Muscle of back (tissue), 11 donors: Measurements from ENCODE around the gene BTBD16. TPM values are rescaled to one million over a fixed set of nuclear protein-coding genes. Genes with fewer than 3 reads are reported as not detected.

ENCODE experiments used
- DNase-seq, 3 donors: peaks; one replicate each; pipeline versions ENCODE4 v3.0.0 to v3.0.0-alpha.2; 2013
- polyA plus RNA-seq, 10 donors: library from polyadenylated mRNA; unstranded; fragments of 120-200 nt; gene quantifications; one replicate each; pipeline ENCODE4 v1.2.1, GENCODE V29; 2013; ENCODE audit not compliant: insufficient read length in 10 of 10

BTBD16 gene
- polyA plus RNA-seq, 10 donors = 0.07 to 0.43 (median 0.31) TPM; not detected in 5

- no peak for DNase-seq
Observed at GRCh38 chr10:122293961-122294380, 22.9 kb downstream of the BTBD16 start.

GRCh38 chr10:122294511-122295450 lies 23.7 kb downstream of the BTBD16 start:
- no peak for DNase-seq

- no peak for DNase-seq
Observed at GRCh38 chr10:122295451-122295809, 24.3 kb downstream of the BTBD16 start.

GRCh38 chr10:122296363-122297120 lies 25.4 kb downstream of the BTBD16 start:
- DNase-seq = no peak

GRCh38 chr10:122297583-122297982 lies 26.5 kb downstream of the BTBD16 start:
- DNase-seq = no peak

GRCh38 chr10:122298206-122298597 lies 27.1 kb downstream of the BTBD16 start:
- no peak for DNase-seq

GRCh38 chr10:122298598-122299301 lies 27.7 kb downstream of the BTBD16 start:
- peak; percentile 75 to 90 (median 83) for DNase-seq

GRCh38 chr10:122299423-122300075 lies 28.5 kb downstream of the BTBD16 start:
- DNase-seq = no peak

- DNase-seq = peak in 1 of 3 donors; percentile 25
Observed at GRCh38 chr10:122301055-122301810, 30.1 kb downstream of the BTBD16 start.

GRCh38 chr10:122301811-122302115 lies 30.7 kb downstream of the BTBD16 start:
- no peak for DNase-seq

- DNase-seq = no peak
Observed at GRCh38 chr10:122302315-122302714, 31.2 kb downstream of the BTBD16 start.

- DNase-seq = no peak
Observed at GRCh38 chr10:122303271-122304053, 32.4 kb downstream of the BTBD16 start.

GRCh38 chr10:122304054-122304579 lies 33.0 kb downstream of the BTBD16 start:
- no peak for DNase-seq

- DNase-seq = no peak
Observed at GRCh38 chr10:122306282-122306681, 35.2 kb downstream of the BTBD16 start.

GRCh38 chr10:122306744-122307143 lies 35.6 kb downstream of the BTBD16 start:
- DNase-seq = no peak

GRCh38 chr10:122307669-122308416 lies 36.7 kb downstream of the BTBD16 start:
- peak; percentile 89 to 98 (median 93) for DNase-seq

GRCh38 chr10:122308417-122309141 lies 37.5 kb downstream of the BTBD16 start:
- peak in 1 of 3 donors; percentile 49 for DNase-seq

- DNase-seq = no peak
Observed at GRCh38 chr10:122310311-122311050, 39.4 kb downstream of the BTBD16 start.
